GM23338 (cell line): ENCODE results near the gene MLC1. TPM values are rescaled to one million over a fixed set of nuclear protein-coding genes. Genes with fewer than 3 reads are reported as not detected.

ENCODE experiments used
- ATAC-seq: fragments of 200-7000 bp; cut with Tn5 transposase; 3 replicates; pipeline ENCODE4 v1.9.1; 2020
- DNase-seq: peaks from one replicate; pipeline ENCODE4 v3.0.0-alpha.2; 2015; ENCODE audit warnings: low spot score
- H2AFZ ChIP-seq: fragments of 200-600 bp; sonication (generic); 2 replicates; pipeline ENCODE4 v1.8.0; 2016; ENCODE audit warnings: antibody characterized with exemption, mild to moderate bottlenecking, moderate library complexity
- H3F3A ChIP-seq: fragments of 200-600 bp; sonication (generic); replicated peaks from 2 replicates; pipeline ENCODE4 v1.8.0; 2017; ENCODE audit warnings: antibody characterized with exemption, mixed run types, low read depth
- H3K27ac ChIP-seq: fragments of 200-600 bp; sonication (generic); 2 replicates; pipeline ENCODE4 v1.6.1; 2016; ENCODE audit warnings: low read depth
- H3K27me3 ChIP-seq: fragments of 200-600 bp; sonication (generic); 2 replicates; pipeline ENCODE4 v1.8.0; 2016; ENCODE audit warnings: mild to moderate bottlenecking, mixed run types, moderate library complexity; ENCODE audit not compliant: insufficient read depth
- H3K36me3 ChIP-seq: fragments of 200-600 bp; sonication (generic); 2 replicates; pipeline ENCODE4 v1.8.0; 2016; ENCODE audit warnings: mild to moderate bottlenecking; ENCODE audit not compliant: insufficient read depth
- H3K4me1 ChIP-seq: fragments of 200-600 bp; sonication (generic); 2 replicates; pipeline ENCODE4 v1.8.0; 2016; ENCODE audit warnings: mild to moderate bottlenecking, moderate library complexity; ENCODE audit not compliant: insufficient read depth
- H3K4me2 ChIP-seq: fragments of 200-600 bp; sonication (generic); 2 replicates; pipeline ENCODE4 v1.7.1; 2017; ENCODE audit warnings: mixed run types
- H3K4me3 ChIP-seq: fragments of 200-600 bp; sonication (generic); 2 replicates; pipeline ENCODE4 v1.6.1; 2016; ENCODE audit warnings: mixed run types
- H3K79me2 ChIP-seq: fragments of 200-600 bp; sonication (generic); replicated peaks from 2 replicates; pipeline ENCODE4 v1.8.0; 2017; ENCODE audit warnings: mild to moderate bottlenecking; ENCODE audit not compliant: insufficient read depth
- H3K9me2 ChIP-seq: fragments of 200-600 bp; sonication (generic); 2 replicates; pipeline ENCODE4 v1.8.0; 2017; ENCODE audit not compliant: insufficient read depth
- H4K20me1 ChIP-seq: fragments of 200-600 bp; sonication (generic); replicated peaks from 2 replicates; pipeline ENCODE4 v1.8.0; 2017; ENCODE audit warnings: mild to moderate bottlenecking; ENCODE audit not compliant: insufficient read depth
- H3K27ac Mint-ChIP-seq: 2 replicates; pipeline ENCODE4 v1.8.0; 2020; ENCODE audit warnings: inconsistent platforms, mild to moderate bottlenecking, moderate library complexity, mixed read lengths
- H3K27me3 Mint-ChIP-seq: 3 replicates; pipeline ENCODE4 v1.8.0; 2022; ENCODE audit warnings: low read depth, mild to moderate bottlenecking, moderate library complexity, mixed read lengths, inconsistent platforms; ENCODE audit not compliant: insufficient read depth, poor library complexity
- H3K36me3 Mint-ChIP-seq: 3 replicates; pipeline ENCODE4 v1.8.0; 2021; ENCODE audit warnings: low read depth, mild to moderate bottlenecking, inconsistent platforms, moderate library complexity, mixed read lengths
- H3K4me1 Mint-ChIP-seq: 3 replicates; pipeline ENCODE4 v1.8.0; 2020; ENCODE audit warnings: mild to moderate bottlenecking, inconsistent platforms, mixed read lengths
- H3K4me3 Mint-ChIP-seq: 3 replicates; pipeline ENCODE4 v1.8.0; 2021; ENCODE audit warnings: moderate library complexity, mild to moderate bottlenecking, inconsistent platforms, mixed read lengths
- H3K9me3 Mint-ChIP-seq: 3 replicates; pipeline ENCODE4 v1.8.0; 2020; ENCODE audit warnings: moderate library complexity, mild to moderate bottlenecking, inconsistent platforms, mixed read lengths
- CREB1 ChIP-seq: fragments of 250-450 bp; sonication (Bioruptor Pico); IDR thresholded peaks from 2 replicates; pipeline ENCODE4 v1.5.0; 2020; ENCODE audit warnings: low read depth, mild to moderate bottlenecking, moderate library complexity
- EZH2 ChIP-seq: fragments of 200-600 bp; sonication (generic); IDR thresholded peaks from one replicate; pipeline ENCODE4 v1.8.0; 2017; ENCODE audit warnings: antibody characterized with exemption, mild to moderate bottlenecking, low read depth; ENCODE audit not compliant: unreplicated experiment
- EZH2phosphoT487 ChIP-seq: fragments of 200-600 bp; sonication (generic); IDR thresholded peaks from one replicate; pipeline ENCODE4 v1.8.1; 2018; ENCODE audit warnings: antibody characterized with exemption; ENCODE audit not compliant: unreplicated experiment
- JUNB ChIP-seq: IDR thresholded peaks from one replicate; pipeline ENCODE4 v1.6.1; 2016; ENCODE audit warnings: antibody characterized with exemption; ENCODE audit not compliant: unreplicated experiment
- NANOG ChIP-seq: IDR thresholded peaks from 2 replicates; pipeline ENCODE4 v1.6.1; 2016; ENCODE audit warnings: antibody characterized with exemption, borderline replicate concordance
- POLR2AphosphoS5 ChIP-seq: IDR thresholded peaks from 2 replicates; pipeline ENCODE4 v1.6.1; 2016; ENCODE audit warnings: antibody characterized with exemption, low read depth
- STAT1 ChIP-seq: IDR thresholded peaks from one replicate; pipeline ENCODE4 v1.6.1; 2016; ENCODE audit warnings: antibody characterized with exemption; ENCODE audit not compliant: unreplicated experiment
- ZNF114 ChIP-seq: fragments of 250-450 bp; sonication (Bioruptor Pico); IDR thresholded peaks from 2 replicates; pipeline ENCODE4 v1.5.0; 2020; ENCODE audit warnings: mild to moderate bottlenecking, moderate library complexity
- ZNF331 ChIP-seq: fragments of 250-450 bp; sonication (Bioruptor Pico); IDR thresholded peaks from 2 replicates; pipeline ENCODE4 v1.5.0; 2020; ENCODE audit warnings: low read depth, mild to moderate bottlenecking, moderate library complexity
- ZNF462 ChIP-seq: fragments of 250-450 bp; sonication (Bioruptor Pico); IDR thresholded peaks from 2 replicates; pipeline ENCODE4 v1.5.0; 2020; ENCODE audit warnings: mild to moderate bottlenecking, moderate library complexity
- polyA plus RNA-seq: library from polyadenylated mRNA; unstranded; fragments of >200 nt; fragmentation: Nextera tagmentation; extraction: Ambion mirVana; gene quantifications from 2 replicates; pipeline ENCODE4 v1.2.1, GENCODE V29; 2016
- total RNA-seq: library from RNA; depleted of rRNA; stranded (reverse); fragments of >200 nt; shearing (Covaris generic); gene quantifications from 2 replicates; pipeline ENCODE4 v1.2.3, GENCODE V29; 2014
- TF ChIP-seq, protein P1 (sequence below), 2 experiments: fragments of 200-600 bp in 1 of 2; sonication (generic) in 1 of 2; conservative IDR thresholded peaks; 2 replicates each; pipeline versions ENCODE4 v1.5.1 to v1.6.1; 2016 to 2017; ENCODE audit warnings: antibody characterized with exemption in 2 of 2, low read depth in 2 of 2, mild to moderate bottlenecking in 2 of 2, moderate library complexity in 1 of 2
- TF ChIP-seq, protein P2 (sequence below): IDR thresholded peaks from one replicate; pipeline ENCODE4 v1.6.1; 2018; ENCODE audit warnings: antibody characterized with exemption; ENCODE audit not compliant: unreplicated experiment
- TF ChIP-seq, protein P3 (sequence below): IDR thresholded peaks from 2 replicates; pipeline ENCODE4 v1.6.1; 2016; ENCODE audit warnings: antibody characterized with exemption

MLC1 gene
- total and polyA plus RNA-seq, 2 experiments from 2014 or later = not detected

GRCh38 chr22:50056214-50056972, 28.8 kb downstream of the MLC1 start:
- peaks cover 11% of the 10 kb centered on the region for H3K4me1 Mint-ChIP-seq
- H4K20me1 ChIP-seq = no peaks in the 10 kb centered on the region
- H3K4me3 ChIP-seq = no peak overlapping the region
- H3K27me3 ChIP-seq = peaks cover 17% of the 10 kb centered on the region
- no peak for TF ChIP-seq ZNF114 (CRISPR knock-in tag)
- TF ChIP-seq POLR2AphosphoS5 = no peak
- TF ChIP-seq, protein P1, sequence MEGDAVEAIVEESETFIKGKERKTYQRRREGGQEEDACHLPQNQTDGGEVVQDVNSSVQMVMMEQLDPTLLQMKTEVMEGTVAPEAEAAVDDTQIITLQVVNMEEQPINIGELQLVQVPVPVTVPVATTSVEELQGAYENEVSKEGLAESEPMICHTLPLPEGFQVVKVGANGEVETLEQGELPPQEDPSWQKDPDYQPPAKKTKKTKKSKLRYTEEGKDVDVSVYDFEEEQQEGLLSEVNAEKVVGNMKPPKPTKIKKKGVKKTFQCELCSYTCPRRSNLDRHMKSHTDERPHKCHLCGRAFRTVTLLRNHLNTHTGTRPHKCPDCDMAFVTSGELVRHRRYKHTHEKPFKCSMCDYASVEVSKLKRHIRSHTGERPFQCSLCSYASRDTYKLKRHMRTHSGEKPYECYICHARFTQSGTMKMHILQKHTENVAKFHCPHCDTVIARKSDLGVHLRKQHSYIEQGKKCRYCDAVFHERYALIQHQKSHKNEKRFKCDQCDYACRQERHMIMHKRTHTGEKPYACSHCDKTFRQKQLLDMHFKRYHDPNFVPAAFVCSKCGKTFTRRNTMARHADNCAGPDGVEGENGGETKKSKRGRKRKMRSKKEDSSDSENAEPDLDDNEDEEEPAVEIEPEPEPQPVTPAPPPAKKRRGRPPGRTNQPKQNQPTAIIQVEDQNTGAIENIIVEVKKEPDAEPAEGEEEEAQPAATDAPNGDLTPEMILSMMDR (conservative IDR thresholded peaks at IDR 0.05; ENCODE audit: low read depth in 2 of 2) = no peak
- no peak for TF ChIP-seq EZH2
- TF ChIP-seq, protein P2, sequence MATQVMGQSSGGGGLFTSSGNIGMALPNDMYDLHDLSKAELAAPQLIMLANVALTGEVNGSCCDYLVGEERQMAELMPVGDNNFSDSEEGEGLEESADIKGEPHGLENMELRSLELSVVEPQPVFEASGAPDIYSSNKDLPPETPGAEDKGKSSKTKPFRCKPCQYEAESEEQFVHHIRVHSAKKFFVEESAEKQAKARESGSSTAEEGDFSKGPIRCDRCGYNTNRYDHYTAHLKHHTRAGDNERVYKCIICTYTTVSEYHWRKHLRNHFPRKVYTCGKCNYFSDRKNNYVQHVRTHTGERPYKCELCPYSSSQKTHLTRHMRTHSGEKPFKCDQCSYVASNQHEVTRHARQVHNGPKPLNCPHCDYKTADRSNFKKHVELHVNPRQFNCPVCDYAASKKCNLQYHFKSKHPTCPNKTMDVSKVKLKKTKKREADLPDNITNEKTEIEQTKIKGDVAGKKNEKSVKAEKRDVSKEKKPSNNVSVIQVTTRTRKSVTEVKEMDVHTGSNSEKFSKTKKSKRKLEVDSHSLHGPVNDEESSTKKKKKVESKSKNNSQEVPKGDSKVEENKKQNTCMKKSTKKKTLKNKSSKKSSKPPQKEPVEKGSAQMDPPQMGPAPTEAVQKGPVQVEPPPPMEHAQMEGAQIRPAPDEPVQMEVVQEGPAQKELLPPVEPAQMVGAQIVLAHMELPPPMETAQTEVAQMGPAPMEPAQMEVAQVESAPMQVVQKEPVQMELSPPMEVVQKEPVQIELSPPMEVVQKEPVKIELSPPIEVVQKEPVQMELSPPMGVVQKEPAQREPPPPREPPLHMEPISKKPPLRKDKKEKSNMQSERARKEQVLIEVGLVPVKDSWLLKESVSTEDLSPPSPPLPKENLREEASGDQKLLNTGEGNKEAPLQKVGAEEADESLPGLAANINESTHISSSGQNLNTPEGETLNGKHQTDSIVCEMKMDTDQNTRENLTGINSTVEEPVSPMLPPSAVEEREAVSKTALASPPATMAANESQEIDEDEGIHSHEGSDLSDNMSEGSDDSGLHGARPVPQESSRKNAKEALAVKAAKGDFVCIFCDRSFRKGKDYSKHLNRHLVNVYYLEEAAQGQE = no peak
- no peak for TF ChIP-seq JUNB
- TF ChIP-seq, protein P3, sequence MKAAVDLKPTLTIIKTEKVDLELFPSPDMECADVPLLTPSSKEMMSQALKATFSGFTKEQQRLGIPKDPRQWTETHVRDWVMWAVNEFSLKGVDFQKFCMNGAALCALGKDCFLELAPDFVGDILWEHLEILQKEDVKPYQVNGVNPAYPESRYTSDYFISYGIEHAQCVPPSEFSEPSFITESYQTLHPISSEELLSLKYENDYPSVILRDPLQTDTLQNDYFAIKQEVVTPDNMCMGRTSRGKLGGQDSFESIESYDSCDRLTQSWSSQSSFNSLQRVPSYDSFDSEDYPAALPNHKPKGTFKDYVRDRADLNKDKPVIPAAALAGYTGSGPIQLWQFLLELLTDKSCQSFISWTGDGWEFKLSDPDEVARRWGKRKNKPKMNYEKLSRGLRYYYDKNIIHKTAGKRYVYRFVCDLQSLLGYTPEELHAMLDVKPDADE = no peak
- no peak for TF ChIP-seq STAT1
- no peak for TF ChIP-seq ZNF331
- TF ChIP-seq ZNF462 = no peak
- TF ChIP-seq NANOG = no peak
- no peak for TF ChIP-seq EZH2phosphoT487
- TF ChIP-seq CREB1 (CRISPR knock-in tag) = no peak
- H3K4me3 Mint-ChIP-seq = no peak overlapping the region; the same call in 2 of the 3 replicates
- H3K27me3 Mint-ChIP-seq = peaks cover 20% of the 10 kb centered on the region
- H2AFZ ChIP-seq = no peak overlapping the region
- ATAC-seq = no peak
- H3K36me3 ChIP-seq = no peaks in the 10 kb centered on the region
- H3K4me1 ChIP-seq = peaks cover 5% of the 10 kb centered on the region
- H3K36me3 Mint-ChIP-seq = no peaks in the 10 kb centered on the region
- no peak overlapping the region for H3K27ac Mint-ChIP-seq
- H3K27ac ChIP-seq = no peak overlapping the region
- no peaks in the 10 kb centered on the region; the same call in 2 of the 3 replicates for H3K9me3 Mint-ChIP-seq
- 0 out of 2 replicates have a peak, but pooled peaks cover 3% of the 10 kb centered on the region for H3F3A ChIP-seq
- H3K4me2 ChIP-seq = no peak overlapping the region
- H3K79me2 ChIP-seq = no peaks in the 10 kb centered on the region
- no peaks in the 10 kb centered on the region for H3K9me2 ChIP-seq
- peak; percentile 20 for DNase-seq
